Measurements from ENCODE around the gene ARHGEF38. TPM values are rescaled to one million over a fixed set of nuclear protein-coding genes. Genes with fewer than 3 reads are reported as not detected.

Gene ARHGEF38
- total RNA-seq, 1 experiment from 2014 or later = 0.15 TPM

- no peak overlapping the region for H2AFZ ChIP-seq
- no peak overlapping the region for H3K4me2 ChIP-seq
- H3K9me3 ChIP-seq (ENCODE audit: insufficient read depth, low read depth) = no peaks in the 10 kb centered on the region
- ChIA-PET CTCF (no interaction called here), POLR2A (ENCODE audit: unreplicated experiment) (no interaction called here)
- intact Hi-C loops (cut with micrococcal nuclease; ENCODE audit: unreplicated experiment) = no loop called here
- BruUV-seq (replicated peaks) = no TSS peak
- no peak overlapping the region for H3K27ac ChIP-seq
- TF ChIP-seq EZH2 (IDR thresholded peaks at IDR 0.05; ENCODE audit: low read depth) (no peak), CTCF (conservative IDR thresholded peaks at IDR 0.05) (no peak)
- H3K79me2 ChIP-seq (ENCODE audit: low read depth) = no peaks in the 10 kb centered on the region
- no peaks in the 10 kb centered on the region for H3K4me1 ChIP-seq (replicated peaks; ENCODE audit: insufficient read depth)
- H3K4me3 ChIP-seq = no peak overlapping the region
- DNase-seq = no peak
- no peaks in the 10 kb centered on the region for H3K9me2 ChIP-seq (ENCODE audit: insufficient read depth)
- H3K36me3 ChIP-seq (ENCODE audit: low read depth) = no peaks in the 10 kb centered on the region
- no peaks in the 10 kb centered on the region for H3F3A ChIP-seq (ENCODE audit: insufficient read depth, low read depth)
- no peaks in the 10 kb centered on the region for H4K20me1 ChIP-seq (ENCODE audit: insufficient read depth)
- H3K27me3 ChIP-seq (ENCODE audit: insufficient read depth, low read depth) = no peaks in the 10 kb centered on the region
Measured at GRCh38 chr4:105543346-105543745, 9.1 kb upstream of the ARHGEF38 start.

GRCh38 chr4:105543881-105544280 is 8.5 kb upstream of the ARHGEF38 start:
- no peaks in the 10 kb centered on the region for H3K9me2 ChIP-seq (ENCODE audit: insufficient read depth)
- no peak overlapping the region for H3K27ac ChIP-seq
- no peak overlapping the region for H3K4me3 ChIP-seq
- H4K20me1 ChIP-seq (ENCODE audit: insufficient read depth) = no peaks in the 10 kb centered on the region
- no peak overlapping the region for H3K4me2 ChIP-seq
- H2AFZ ChIP-seq = no peak overlapping the region
- no peaks in the 10 kb centered on the region for H3K36me3 ChIP-seq (ENCODE audit: low read depth)
- no peaks in the 10 kb centered on the region for H3K4me1 ChIP-seq (replicated peaks; ENCODE audit: insufficient read depth)
- no peaks in the 10 kb centered on the region for H3K27me3 ChIP-seq (ENCODE audit: insufficient read depth, low read depth)
- ChIA-PET CTCF (no interaction called here), POLR2A (ENCODE audit: unreplicated experiment) (no interaction called here)
- H3F3A ChIP-seq (ENCODE audit: insufficient read depth, low read depth) = no peaks in the 10 kb centered on the region
- no peak for TF ChIP-seq EZH2 (IDR thresholded peaks at IDR 0.05; ENCODE audit: low read depth)
- no peak for TF ChIP-seq CTCF (conservative IDR thresholded peaks at IDR 0.05)
- no peaks in the 10 kb centered on the region for H3K9me3 ChIP-seq (ENCODE audit: insufficient read depth, low read depth)
- intact Hi-C loops (cut with micrococcal nuclease; ENCODE audit: unreplicated experiment) = no loop called here
- no peak for DNase-seq
- no peaks in the 10 kb centered on the region for H3K79me2 ChIP-seq (ENCODE audit: low read depth)
- no TSS peak for BruUV-seq (replicated peaks)

GRCh38 chr4:105544520-105545286 is 7.7 kb upstream of the ARHGEF38 start:
- intact Hi-C loops (cut with micrococcal nuclease; ENCODE audit: unreplicated experiment) = no loop called here
- Histone ChIP-seq H3K36me3 (ENCODE audit: low read depth) (no peaks in the 10 kb centered on the region), H2AFZ (no peak overlapping the region), H4K20me1 (ENCODE audit: insufficient read depth) (no peaks in the 10 kb centered on the region), H3K27me3 (ENCODE audit: insufficient read depth, low read depth) (no peaks in the 10 kb centered on the region), H3K9me3 (ENCODE audit: insufficient read depth, low read depth) (no peaks in the 10 kb centered on the region), H3K9me2 (ENCODE audit: insufficient read depth) (no peaks in the 10 kb centered on the region), H3K4me2 (no peak overlapping the region), H3K4me1 (replicated peaks; ENCODE audit: insufficient read depth) (no peaks in the 10 kb centered on the region), H3K4me3 (no peak overlapping the region), H3F3A (ENCODE audit: insufficient read depth, low read depth) (no peaks in the 10 kb centered on the region), H3K27ac (no peak overlapping the region), H3K79me2 (ENCODE audit: low read depth) (no peaks in the 10 kb centered on the region)
- DNase-seq = no peak
- ChIA-PET CTCF (no interaction called here), POLR2A (ENCODE audit: unreplicated experiment) (no interaction called here)
- TF ChIP-seq EZH2 (IDR thresholded peaks at IDR 0.05; ENCODE audit: low read depth) = no peak
- no peak for TF ChIP-seq CTCF (conservative IDR thresholded peaks at IDR 0.05)
- BruUV-seq (replicated peaks) = no TSS peak
